K562 (cell line): ENCODE data around the gene MRPL44. TPM values are rescaled to one million over a fixed set of nuclear protein-coding genes. Genes with fewer than 3 reads are reported as not detected.

Experiments
- ATAC-seq: fragments of 200-7000 bp; cut with Tn5 transposase; 3 replicates; pipeline ENCODE4 v1.9.1; 2020; ENCODE audit warnings: moderate library complexity
- BruUV-seq: library from RNA; stranded (reverse); fragments of 400-500 nt; replicated peaks from 2 replicates; lab custom pipeline; 2021; lab: Mats Ljungman, UMichigan
- CTCF ChIA-PET: fragments of 300-600 bp; formaldehyde crosslinking; extraction: SDS; loops from one replicate; lab custom pipeline; 2021; ENCODE audit warnings: low intra/inter-chr PET ratio; lab: Yijun Ruan, JAX
- POLR2A ChIA-PET: fragments of 300-600, 350-650 bp; sonication (Branson Sonifier 250); formaldehyde crosslinking; extraction: SDS; loops from one replicate; lab custom pipeline; 2021; ENCODE audit warnings: antibody characterized with exemption, inconsistent platforms; lab: Yijun Ruan, JAX
- DNase-seq, 4 experiments: peaks; one replicate each; pipeline versions ENCODE4 v3.0.0 to v3.0.0-alpha.2; 2011 to 2018; ENCODE audit warnings: low spot score in 3 of 4, mixed read lengths in 3 of 4; ENCODE audit errors: extremely low read depth in 1 of 4
- FAIRE-seq: peaks from 2 replicates; lab custom pipeline; 2011; peaks lifted over from hg19 to GRCh38; lab: Jason Lieb, UNC
- H2AFZ ChIP-seq: 2 replicates; pipeline ENCODE4 v1.6.0; 2011; ENCODE audit warnings: low read depth, low read length, control low read depth, inconsistent platforms
- H3K27ac ChIP-seq: fragments of 200-600 bp; 3 replicates; pipeline ENCODE4 v1.8.0; 2011; ENCODE audit warnings: low read depth, mild to moderate bottlenecking, control low read depth, inconsistent platforms, low read length, moderate library complexity, mixed read lengths; ENCODE audit errors: extremely low read depth
- H3K27me3 ChIP-seq, 2 experiments: fragments of 300-600 bp in 1 of 2; 2 replicates in 1 of 2; 3 replicates in 1 of 2; pipeline versions ENCODE4 v1.6.0 to v1.8.0; 2011; ENCODE audit warnings: inconsistent platforms in 2 of 2, low read length in 2 of 2, mild to moderate bottlenecking in 1 of 2, mixed read lengths in 1 of 2, moderate library complexity in 1 of 2; ENCODE audit not compliant: control insufficient read depth in 2 of 2, insufficient read depth in 2 of 2
- H3K36me3 ChIP-seq: fragments of 300-600 bp; 3 replicates; pipeline ENCODE4 v1.8.0; 2011; ENCODE audit warnings: mild to moderate bottlenecking, low read length, inconsistent platforms; ENCODE audit not compliant: control insufficient read depth, insufficient read depth
- H3K4me1 ChIP-seq, 2 experiments: fragments of 200-600 bp in 1 of 2; replicated peaks in 1 of 2; 2 replicates in 1 of 2; 3 replicates in 1 of 2; pipeline versions ENCODE4 v1.5.1 to v1.8.0; 2011; ENCODE audit warnings: inconsistent platforms in 2 of 2, low read length in 2 of 2, mild to moderate bottlenecking in 1 of 2, mixed read lengths in 1 of 2, moderate library complexity in 1 of 2; ENCODE audit not compliant: control insufficient read depth in 2 of 2, insufficient read depth in 2 of 2
- H3K4me2 ChIP-seq: 2 replicates; pipeline ENCODE4 v1.6.1; 2011; ENCODE audit warnings: low read length, control low read depth, inconsistent platforms, mixed read lengths; ENCODE audit not compliant: insufficient read depth
- H3K4me3 ChIP-seq: fragments of 200-600 bp; sonication (generic), shearing (Covaris generic); 2 replicates; pipeline ENCODE4 v1.5.1; 2016; ENCODE audit warnings: control low read depth, inconsistent platforms
- H3K79me2 ChIP-seq: fragments of 200-600 bp; 3 replicates; pipeline ENCODE4 v1.8.0; 2011; ENCODE audit warnings: low read length, inconsistent platforms; ENCODE audit not compliant: control insufficient read depth, insufficient read depth
- H3K9ac ChIP-seq, 2 experiments: 2 replicates each; pipeline versions ENCODE4 v1.6.0 to v1.6.1; 2011; ENCODE audit warnings: low read depth in 2 of 2, low read length in 2 of 2, control low read depth in 1 of 2, inconsistent platforms in 1 of 2, mild to moderate bottlenecking in 1 of 2, mixed read lengths in 1 of 2; ENCODE audit not compliant: insufficient read depth in 1 of 2
- H3K9me1 ChIP-seq: one replicate; pipeline ENCODE4 v1.6.0; 2011; ENCODE audit warnings: inconsistent platforms, mild to moderate bottlenecking, low read length, moderate library complexity; ENCODE audit not compliant: control insufficient read depth, insufficient read depth
- H3K9me3 ChIP-seq: replicated peaks from 2 replicates; pipeline ENCODE4 v1.5.1; 2011; ENCODE audit warnings: low read depth, low read length, inconsistent platforms; ENCODE audit not compliant: control insufficient read depth, insufficient read depth
- H4K20me1 ChIP-seq: replicated peaks from 2 replicates; pipeline ENCODE4 v1.6.1; 2011; ENCODE audit warnings: low read length, inconsistent platforms, mixed read lengths; ENCODE audit not compliant: control insufficient read depth, insufficient read depth
- GABPB1 ChIP-seq: sonication (generic); formaldehyde crosslinking; IDR thresholded peaks from 2 replicates; pipeline ENCODE4 v1.8.0; 2022; ENCODE audit warnings: mild to moderate bottlenecking, missing genetic modification reagents
- HDAC3 ChIP-seq: fragments of 450-650 bp; IDR thresholded peaks from 2 replicates; pipeline ENCODE4 v1.6.1; 2018; ENCODE audit warnings: borderline replicate concordance, mild to moderate bottlenecking, moderate library complexity; ENCODE audit not compliant: partially characterized antibody
- NR2C2 ChIP-seq, 2 experiments: fragments of 200-800 bp in 1 of 2; sonication (Bioruptor generic) in 1 of 2; sonication (generic) in 1 of 2; formaldehyde crosslinking in 1 of 2; IDR thresholded peaks; 2 replicates each; pipeline versions ENCODE4 v1.6.1 to v1.8.0; 2016 to 2022; ENCODE audit warnings: mild to moderate bottlenecking in 1 of 2, missing compliant biosample characterization in 1 of 2, missing genetic modification characterization in 1 of 2, missing genetic modification reagents in 1 of 2
- RBM14 ChIP-seq: fragments of 200-400 bp; formaldehyde crosslinking; IDR thresholded peaks from 2 replicates; pipeline ENCODE4 v1.6.1; 2018; ENCODE audit warnings: low read depth, mild to moderate bottlenecking, low read length, moderate library complexity, borderline replicate concordance; ENCODE audit not compliant: insufficient read depth
- SIRT6 ChIP-seq: IDR thresholded peaks from one replicate; pipeline ENCODE4 v1.6.1; 2012; ENCODE audit warnings: low read depth, mild to moderate bottlenecking, control low read depth, inconsistent platforms, low read length, moderate library complexity
- XRCC5 ChIP-seq: fragments of 200-400 bp; formaldehyde crosslinking; IDR thresholded peaks from 2 replicates; pipeline ENCODE4 v1.6.1; 2017; ENCODE audit warnings: low read depth, mild to moderate bottlenecking, low read length
- whole genome bisulfite sequencing: fragments of 100-300 bp; shearing (Covaris generic); methylation state at CpG from one replicate; pipeline ENCODE4 v1.1.6; 2016; ENCODE audit warnings: low coverage, mixed read lengths; ENCODE audit not compliant: insufficient coverage; ENCODE audit errors: missing lambda C conversion rate; 5-methylcytosine and 5-hydroxymethylcytosine counted together
- in situ Hi-C: fragments of 300-500 bp; cut with MboI; formaldehyde crosslinking; loops from 4 replicates; pipeline ENCODE4 v1.15.0; 2018; ENCODE audit warnings: inconsistent platforms, mixed read lengths
- intact Hi-C: fragments of 100-400 bp; cut with micrococcal nuclease; formaldehyde crosslinking; loops from 2 replicates; pipeline ENCODE4 v1.14.2; 2022
- polyA plus RNA-seq, 8 experiments: library from polyadenylated mRNA; depleted of rRNA in 4 of 8; stranded (reverse) in 5 of 8; unstranded in 3 of 8; fragments of >200 nt; fragmentation: Nextera tagmentation in 2 of 8; fragmentation: Illumina TruSeq in 1 of 8; extraction: Ambion mirVana in 2 of 8; extraction: Trizol in 1 of 8; gene quantifications; 2 replicates each; pipeline versions ENCODE4 v1.2.1 to v1.2.3, GENCODE V29; 2011 to 2014; ENCODE audit warnings: inconsistent platforms in 1 of 8, missing spikeins in 1 of 8
- total RNA-seq, 7 experiments: library from RNA; depleted of rRNA in 6 of 7; stranded (reverse); fragments of >200 nt in 6 of 7; fragmentation: Illumina TruSeq in 2 of 7; extraction: Trizol in 2 of 7; gene quantifications; 2 replicates each; pipeline versions ENCODE4 v1.2.1 to v1.2.3, GENCODE V29; 2011 to 2021; ENCODE audit warnings: low replicate concordance in 1 of 7

The MRPL44 gene
- total and polyA plus RNA-seq, 9 of the 15 experiments (the other 6 are each of a cell fraction or from before 2014, with no cell fraction given), result 10.4 to 26.0 (median 20.2) TPM

DNA sequence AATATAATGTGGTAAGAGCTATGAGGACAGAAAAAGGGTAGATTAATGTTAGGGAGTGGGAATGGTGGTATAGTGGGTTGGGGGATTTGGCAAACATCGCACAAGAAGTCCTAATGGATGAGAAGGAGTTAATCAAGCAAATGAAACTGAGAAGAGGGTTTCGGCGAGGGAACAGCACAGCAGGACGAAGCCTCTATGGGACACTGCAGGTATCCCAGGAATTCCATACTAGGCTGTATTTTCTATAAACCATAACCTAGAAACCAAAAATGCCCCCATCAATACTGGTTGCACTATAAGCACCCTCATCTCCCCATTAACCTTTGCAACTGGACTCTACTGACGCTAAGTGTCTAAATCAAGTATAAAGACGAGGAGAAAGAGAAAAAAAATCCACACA, 22.4 kb upstream of the MRPL44 start:
- H3K9ac ChIP-seq, result no peak overlapping the region
- DNase-seq, result no peak
- no peak overlapping the region for H2AFZ ChIP-seq
- H3K79me2 ChIP-seq, result peaks cover 11% of the 10 kb centered on the region; the same call in 1 of the 3 replicates
- ChIA-PET POLR2A (no interaction called here), CTCF (no interaction called here)
- WGBS, result 69% methylated on average over 5 of the region's 6 CpGs
- no peaks in the 10 kb centered on the region for H3K9me1 ChIP-seq
- no peak for FAIRE-seq
- intact Hi-C loops (no loop called here), in situ Hi-C loops (no loop called here)
- no peaks in the 10 kb centered on the region for H3K36me3 ChIP-seq
- H4K20me1 ChIP-seq, result 0 out of 2 replicates have a peak, but pooled peaks cover 5% of the 10 kb centered on the region
- H3K4me3 ChIP-seq, result no peak overlapping the region
- no peak overlapping the region for H3K27ac ChIP-seq
- no peak for TF ChIP-seq RBM14
- TF ChIP-seq SIRT6, result no peak
- TF ChIP-seq NR2C2 (CRISPR knock-in tag; IDR thresholded peaks at IDR 0.05), result no peak
- no peak for TF ChIP-seq NR2C2 (tag; IDR thresholded peaks at IDR 0.05)
- TF ChIP-seq GABPB1 (CRISPR knock-in tag), result no peak
- TF ChIP-seq XRCC5, result no peak
- TF ChIP-seq HDAC3, result no peak
- TF ChIP-seq, all 486 proteins: peak for 0
- Histone ChIP-seq H3K4me1 (peaks cover 0 to 4% of the 10 kb centered on the region in 2 experiments; a peak in 4 of 5 replicates), H3K27me3 (no peaks in the 10 kb centered on the region), H3K9me3 (peaks cover 2% of the 10 kb centered on the region; the same call in 1 of the 2 replicates), H3K4me2 (no peak overlapping the region)
- ATAC-seq, result no peak
- no TSS peak for BruUV-seq
